PC-9 (cell line): ENCODE data around the gene BHLHA15.

Source experiments
- CTCF ChIP-seq: fragments of 200-600 bp; sonication (generic); conservative IDR thresholded peaks from 2 replicates; pipeline ENCODE4 v1.6.1; 2017; ENCODE audit warnings: mixed run types, antibody characterized with exemption, mild to moderate bottlenecking, moderate library complexity
- EZH2 ChIP-seq: fragments of 200-600 bp; sonication (generic); IDR thresholded peaks from 2 replicates; pipeline ENCODE4 v1.8.0; 2017; ENCODE audit warnings: antibody characterized with exemption, low read depth

- TF ChIP-seq CTCF (no peak), EZH2 (no peak)
Observed at GRCh38 chr7:98174334-98175259, 36.6 kb upstream of the BHLHA15 start.
